COLO829 (cell line): ENCODE results near the gene ESR1.
A peak's percentile ranks its signal among the peaks of the same experiment; 100 is the strongest.

Experiments used
- DNase-seq: peaks from one replicate; pipeline ENCODE4 v3.0.0; 2012; ENCODE audit warnings: low spot score

ESR1 gene

DNA sequence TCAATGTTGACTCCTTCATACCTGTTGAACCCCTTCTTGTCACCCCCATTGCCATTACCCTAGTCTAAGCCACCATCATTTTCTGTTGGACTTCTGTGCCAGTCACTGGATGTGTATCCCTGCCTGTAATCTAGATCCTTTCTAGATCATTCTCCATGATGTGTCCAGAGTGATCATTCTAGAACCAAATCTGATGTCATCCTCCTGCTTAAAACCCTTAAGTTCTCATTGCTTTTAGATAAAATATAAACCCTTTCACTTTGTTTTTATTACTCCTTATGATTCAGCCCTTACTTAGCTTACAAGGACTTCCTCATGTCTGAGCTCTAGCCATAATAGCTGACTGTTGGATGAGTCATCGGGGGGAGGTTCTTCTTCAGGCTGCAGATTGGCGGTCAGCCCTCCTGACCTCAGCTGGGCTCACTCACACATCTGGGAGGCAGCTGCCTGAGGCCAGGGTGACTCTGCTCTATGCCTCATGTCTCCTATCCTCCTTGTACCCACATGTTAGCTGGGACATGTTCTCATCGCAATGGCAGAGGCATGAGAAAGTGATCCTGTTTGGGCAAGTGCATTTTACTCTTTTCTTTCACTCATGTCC lies 287.6 kb downstream of the ESR1 start:
- peak; percentile 94 for DNase-seq

- DNase-seq = no peak
These were observed 289.5 kb downstream of the ESR1 start for GRCh38 chr6:152096863-152097496.

DNA sequence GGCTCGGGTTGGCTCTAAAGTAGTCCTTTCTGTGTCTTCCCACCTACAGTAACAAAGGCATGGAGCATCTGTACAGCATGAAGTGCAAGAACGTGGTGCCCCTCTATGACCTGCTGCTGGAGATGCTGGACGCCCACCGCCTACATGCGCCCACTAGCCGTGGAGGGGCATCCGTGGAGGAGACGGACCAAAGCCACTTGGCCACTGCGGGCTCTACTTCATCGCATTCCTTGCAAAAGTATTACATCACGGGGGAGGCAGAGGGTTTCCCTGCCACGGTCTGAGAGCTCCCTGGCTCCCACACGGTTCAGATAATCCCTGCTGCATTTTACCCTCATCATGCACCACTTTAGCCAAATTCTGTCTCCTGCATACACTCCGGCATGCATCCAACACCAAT lies 291.2 kb downstream of the ESR1 start:
- no peak for DNase-seq

DNA sequence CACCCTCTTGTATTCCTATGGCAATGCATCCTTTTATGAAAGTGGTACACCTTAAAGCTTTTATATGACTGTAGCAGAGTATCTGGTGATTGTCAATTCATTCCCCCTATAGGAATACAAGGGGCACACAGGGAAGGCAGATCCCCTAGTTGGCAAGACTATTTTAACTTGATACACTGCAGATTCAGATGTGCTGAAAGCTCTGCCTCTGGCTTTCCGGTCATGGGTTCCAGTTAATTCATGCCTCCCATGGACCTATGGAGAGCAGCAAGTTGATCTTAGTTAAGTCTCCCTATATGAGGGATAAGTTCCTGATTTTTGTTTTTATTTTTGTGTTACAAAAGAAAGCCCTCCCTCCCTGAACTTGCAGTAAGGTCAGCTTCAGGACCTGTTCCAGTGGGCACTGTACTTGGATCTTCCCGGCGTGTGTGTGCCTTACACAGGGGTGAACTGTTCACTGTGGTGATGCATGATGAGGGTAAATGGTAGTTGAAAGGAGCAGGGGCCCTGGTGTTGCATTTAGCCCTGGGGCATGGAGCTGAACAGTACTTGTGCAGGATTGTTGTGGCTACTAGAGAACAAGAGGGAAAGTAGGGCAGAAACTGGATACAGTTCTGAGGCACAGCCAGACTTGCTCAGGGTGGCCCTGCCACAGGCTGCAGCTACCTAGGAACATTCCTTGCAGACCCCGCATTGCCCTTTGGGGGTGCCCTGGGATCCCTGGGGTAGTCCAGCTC lies 292.1 kb downstream of the ESR1 start:
- no peak for DNase-seq

GRCh38 chr6:152100183-152100618 lies 292.7 kb downstream of the ESR1 start:
- peak; percentile 33 for DNase-seq

DNA sequence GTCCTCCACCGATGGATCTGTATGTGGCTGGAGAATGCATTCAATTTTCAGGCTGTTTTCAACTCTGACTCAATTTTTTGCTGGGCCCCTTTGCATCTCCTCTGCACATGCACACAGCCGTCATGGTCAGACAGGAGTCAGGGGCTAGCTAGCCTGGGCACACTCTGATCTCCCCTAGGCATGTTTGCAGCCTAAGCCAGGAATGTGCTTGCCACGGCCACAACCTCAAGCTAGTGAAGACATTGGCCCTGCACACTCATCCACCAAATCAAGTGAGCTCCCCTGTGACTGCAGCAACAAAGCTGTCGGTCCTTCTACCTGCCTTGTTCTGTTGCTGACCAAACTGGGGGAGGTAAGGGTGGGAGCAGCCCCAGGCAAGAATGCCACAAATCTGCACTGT lies 300.5 kb downstream of the ESR1 start:
- DNase-seq = no peak

- no peak for DNase-seq
These were observed 303.7 kb downstream of the ESR1 start for GRCh38 chr6:152110886-152111820.

DNA sequence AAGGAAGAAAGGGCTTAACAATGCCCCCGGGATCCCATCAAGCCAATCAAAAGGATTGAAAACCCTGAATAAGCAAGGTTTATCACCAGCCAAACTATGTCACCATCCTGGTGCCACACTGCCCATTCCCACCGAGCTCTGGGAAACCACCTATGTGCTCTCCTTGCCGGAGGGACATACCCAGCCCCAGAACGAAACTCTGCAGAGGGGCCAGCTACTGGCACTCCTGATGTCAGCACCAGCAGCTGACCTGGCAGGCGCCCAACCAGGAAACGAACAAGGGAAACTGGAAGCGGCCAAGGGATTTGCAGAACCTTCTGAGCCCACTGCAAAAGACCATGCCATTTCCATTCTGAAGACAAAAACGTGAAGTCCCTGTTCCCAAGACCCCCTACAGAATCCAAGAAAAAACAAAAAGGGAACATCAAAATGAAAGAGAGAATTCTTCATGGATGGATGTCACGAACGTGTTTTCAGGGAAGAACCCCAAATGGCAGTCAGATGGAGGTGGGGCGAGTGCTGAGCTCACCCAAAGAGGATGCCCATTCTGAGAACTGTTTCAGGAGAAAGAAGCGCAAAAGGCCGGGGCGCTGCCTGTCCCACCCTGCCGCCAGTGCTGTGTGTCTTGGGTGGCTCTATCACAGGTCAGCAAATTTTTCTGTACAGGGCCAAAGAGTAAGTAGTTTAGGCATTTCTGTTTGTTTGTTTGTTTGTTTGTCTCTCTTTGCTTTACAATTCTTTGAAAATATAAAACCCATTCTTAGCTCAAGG lies 305.2 kb downstream of the ESR1 start:
- DNase-seq = no peak

- DNase-seq = no peak
These were observed 310.0 kb downstream of the ESR1 start for GRCh38 chr6:152117156-152118133.

DNA sequence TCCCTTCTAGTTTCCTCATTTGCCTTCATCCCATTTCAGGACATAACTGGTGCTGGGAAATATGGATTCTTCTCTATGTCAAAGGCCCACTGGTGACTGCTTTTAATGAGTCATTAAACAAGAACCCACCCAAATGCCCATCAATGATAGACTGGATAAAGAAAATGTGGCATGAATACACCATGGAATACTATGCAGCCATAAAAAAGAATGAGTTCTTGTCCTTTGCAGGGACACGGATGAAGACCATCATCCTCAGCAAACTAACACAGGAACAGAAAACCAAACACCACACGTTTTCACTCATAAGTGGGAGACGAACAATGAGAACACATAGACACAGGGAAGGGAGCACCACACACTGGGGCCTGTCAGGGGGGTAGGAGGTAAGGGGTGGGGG lies 310.7 kb downstream of the ESR1 start:
- DNase-seq = no peak

DNA sequence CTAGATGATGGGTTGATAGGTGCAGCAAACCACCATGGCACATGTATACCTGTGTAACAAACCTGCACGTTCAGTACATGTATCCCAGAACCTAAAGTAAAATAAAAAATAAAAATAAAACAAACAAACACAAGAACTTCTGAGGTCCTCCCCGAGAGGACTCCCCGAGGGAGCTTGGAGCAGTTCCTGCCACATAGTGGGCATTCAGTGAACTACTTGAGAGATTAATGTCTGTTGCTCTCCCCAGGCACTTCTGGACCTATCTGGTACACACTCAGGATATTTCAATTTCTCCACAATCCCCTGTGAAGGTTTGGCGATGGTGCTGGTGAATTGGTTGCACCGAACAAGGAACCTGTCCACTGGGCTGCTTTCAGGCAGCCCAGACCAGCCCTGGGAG lies 311.2 kb downstream of the ESR1 start:
- no peak for DNase-seq

DNA sequence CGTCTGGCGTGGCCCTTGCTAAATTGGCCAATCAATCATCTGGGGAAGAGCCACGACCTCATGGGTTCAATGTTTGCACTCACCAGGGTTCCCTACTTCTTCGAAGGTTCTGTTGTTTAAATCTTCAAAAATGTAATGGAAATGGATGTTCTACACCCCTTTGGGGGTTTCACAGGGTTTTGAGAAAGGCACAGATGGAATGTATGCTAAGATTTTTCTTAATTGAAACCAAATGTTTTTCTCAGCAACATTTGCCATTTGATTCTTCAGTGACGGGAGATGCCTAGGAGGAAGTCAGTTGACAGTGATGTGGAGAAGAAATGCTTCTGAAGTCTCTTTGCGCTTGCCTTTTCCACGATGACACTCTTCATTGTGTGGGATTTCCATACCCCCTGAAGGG lies 312.3 kb downstream of the ESR1 start:
- DNase-seq = no peak

DNA sequence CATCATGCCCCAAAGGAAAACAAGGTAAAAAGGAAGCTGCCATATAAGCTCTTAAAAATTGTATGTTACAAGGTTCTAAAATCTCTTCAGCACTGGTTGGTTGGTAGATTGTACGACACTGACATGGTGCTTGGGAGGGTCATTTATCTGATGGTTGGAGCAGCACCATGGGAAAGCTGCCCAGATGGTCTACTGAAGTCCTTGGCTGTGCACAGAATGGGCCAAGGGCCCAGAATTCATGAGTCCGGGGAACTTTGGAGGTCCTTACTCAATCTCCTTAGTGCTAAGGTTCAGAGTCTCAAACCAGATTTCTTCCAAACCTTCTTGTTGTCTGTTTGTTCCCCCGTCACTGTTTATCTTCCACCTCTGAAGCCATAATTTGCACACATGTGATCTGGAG lies 314.4 kb downstream of the ESR1 start:
- no peak for DNase-seq

GRCh38 chr6:152122434-152122833 lies 315.0 kb downstream of the ESR1 start:
- DNase-seq = no peak

DNA sequence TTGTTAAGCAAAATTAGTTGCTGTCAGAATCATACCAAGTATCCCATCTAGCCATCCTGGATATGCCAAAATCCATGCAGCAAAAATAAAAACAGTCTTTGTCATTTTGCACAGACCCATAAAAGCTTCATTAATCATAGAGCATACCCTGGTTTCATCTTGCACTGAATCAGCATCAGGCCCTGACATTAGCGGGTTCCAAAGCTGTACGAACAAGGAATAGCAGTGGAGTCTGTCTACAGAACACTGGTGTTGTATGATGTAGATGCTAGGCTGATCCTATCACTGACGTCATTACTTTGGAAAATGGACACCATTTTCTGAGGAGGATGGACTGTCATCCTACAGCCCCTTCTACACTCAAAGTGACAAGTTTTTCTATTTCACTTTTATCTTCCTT lies 315.6 kb downstream of the ESR1 start:
- DNase-seq = no peak

- DNase-seq = peak; percentile 62
These were observed 317.1 kb downstream of the ESR1 start for GRCh38 chr6:152124429-152125074.

DNA sequence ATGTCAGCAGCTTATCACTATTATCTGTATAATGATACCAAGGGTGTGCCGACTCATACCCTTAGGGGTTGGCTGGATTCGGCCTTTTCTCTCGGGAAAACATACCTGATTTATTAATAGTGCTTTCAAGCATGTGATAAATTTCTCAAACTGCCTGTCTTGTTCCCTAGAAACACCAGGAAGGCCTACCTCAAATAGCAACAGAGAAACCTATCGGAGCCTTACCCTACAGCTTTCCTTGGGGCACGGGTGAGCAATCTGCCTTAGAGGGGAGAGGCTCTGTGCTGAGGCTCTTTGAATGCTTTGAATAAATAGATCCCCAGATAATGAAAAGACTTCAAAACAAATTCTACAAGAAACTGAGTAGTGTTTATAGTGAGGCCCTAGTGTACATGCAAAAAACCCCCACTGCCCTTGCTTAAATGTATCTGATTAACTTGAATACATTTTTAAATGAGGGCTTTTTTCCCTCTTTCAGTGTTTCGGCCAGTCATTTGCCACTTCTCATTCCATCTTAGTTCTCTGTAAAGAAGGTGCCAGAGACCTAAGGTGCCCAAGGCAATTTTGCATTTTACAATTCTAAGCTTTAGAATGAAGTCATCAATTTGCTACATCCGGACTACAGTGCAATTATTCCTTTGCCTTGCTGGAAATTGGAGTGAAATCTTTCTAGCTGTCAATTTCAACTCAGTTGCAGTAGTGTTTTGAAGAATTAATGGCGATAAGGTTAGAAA lies 320.1 kb downstream of the ESR1 start:
- no peak for DNase-seq

- no peak for DNase-seq
These were observed 322.2 kb downstream of the ESR1 start for GRCh38 chr6:152129691-152130151.

GRCh38 chr6:152130441-152130840 lies 323.0 kb downstream of the ESR1 start:
- DNase-seq = no peak
